Liver (tissue), 9 donors: Measurements from ENCODE around the gene CACHD1. TPM values are rescaled to one million over a fixed set of nuclear protein-coding genes. Genes with fewer than 3 reads are reported as not detected.
"Not testable (repeated sequence)": the region's sequence is repeated elsewhere in the genome, so short reads cannot be mapped to it uniquely, and the experiment has no call there.

Experiments used
- DNase-seq: peaks from one replicate; pipeline ENCODE4 v3.0.0-alpha.2; 2017; ENCODE audit warnings: low spot score
- H3K27ac ChIP-seq, 2 donors: one replicate each; pipeline ENCODE4 v1.7.0; 2013; ENCODE audit warnings: inconsistent platforms in 2 of 2, low read length in 2 of 2, control low read depth in 1 of 2, low read depth in 1 of 2, mild to moderate bottlenecking in 1 of 2
- H3K27me3 ChIP-seq, 4 donors: one replicate each; pipeline versions ENCODE4 v1.6.1 to v1.7.0; 2013; ENCODE audit warnings: low read length in 3 of 4, inconsistent platforms in 1 of 4, mild to moderate bottlenecking in 1 of 4, moderate library complexity in 1 of 4; ENCODE audit not compliant: control insufficient read depth in 4 of 4, insufficient read depth in 4 of 4
- H3K36me3 ChIP-seq, 4 donors: one replicate each; pipeline versions ENCODE4 v1.6.1 to v1.7.0; 2013; ENCODE audit warnings: low read length in 3 of 4, mild to moderate bottlenecking in 3 of 4, low read depth in 1 of 4, moderate library complexity in 1 of 4; ENCODE audit not compliant: control insufficient read depth in 4 of 4, insufficient read depth in 3 of 4
- H3K4me1 ChIP-seq, 4 donors: one replicate each; pipeline versions ENCODE4 v1.6.1 to v1.7.0; 2013; ENCODE audit warnings: low read length in 3 of 4, mild to moderate bottlenecking in 3 of 4, moderate library complexity in 1 of 4; ENCODE audit not compliant: control insufficient read depth in 4 of 4, insufficient read depth in 4 of 4
- H3K4me3 ChIP-seq, 3 donors: one replicate each; pipeline versions ENCODE4 v1.6.1 to v1.7.0; 2013; ENCODE audit warnings: low read length in 3 of 3, control low read depth in 1 of 3, low read depth in 1 of 3, mild to moderate bottlenecking in 1 of 3
- H3K9ac ChIP-seq, 2 donors: one replicate each; pipeline ENCODE4 v1.7.0; 2013; ENCODE audit warnings: low read length in 2 of 2, mild to moderate bottlenecking in 2 of 2, moderate library complexity in 2 of 2, control low read depth in 1 of 2, low read depth in 1 of 2
- H3K9me3 ChIP-seq, 4 donors: one replicate each; pipeline versions ENCODE4 v1.6.1 to v1.7.0; 2013; ENCODE audit warnings: low read length in 3 of 4; ENCODE audit not compliant: control insufficient read depth in 4 of 4
- FOXA1 ChIP-seq: IDR thresholded peaks from 2 replicates; pipeline ENCODE4 v1.6.1; 2016; ENCODE audit warnings: antibody characterized with exemption
- FOXA2 ChIP-seq: IDR thresholded peaks from 2 replicates; pipeline ENCODE4 v1.6.1; 2016; ENCODE audit warnings: antibody characterized with exemption
- HNF4A ChIP-seq, 2 donors: conservative IDR thresholded peaks; 2 replicates each; pipeline ENCODE4 v1.6.1; 2016; ENCODE audit warnings: antibody characterized with exemption in 2 of 2, mild to moderate bottlenecking in 2 of 2
- NR2F2 ChIP-seq: IDR thresholded peaks from 2 replicates; pipeline ENCODE4 v1.6.1; 2016; ENCODE audit warnings: antibody characterized with exemption
- RAD21 ChIP-seq, 2 donors: IDR thresholded peaks; 2 replicates each; pipeline ENCODE4 v1.6.1; 2016; ENCODE audit warnings: antibody characterized with exemption in 2 of 2, mild to moderate bottlenecking in 2 of 2
- RXRA ChIP-seq, 2 donors: IDR thresholded peaks; 2 replicates each; pipeline ENCODE4 v1.6.1; 2017 to 2018; ENCODE audit warnings: antibody characterized with exemption in 2 of 2, mild to moderate bottlenecking in 1 of 2
- WGBS: extraction: QIAGEN DNeasy Blood & Tissue Kit; methylation state at CpG from one replicate; pipeline ENCODE4 v1.1.7; 2013; 5-methylcytosine and 5-hydroxymethylcytosine counted together
- polyA plus RNA-seq, 2 donors: library from polyadenylated mRNA; stranded (reverse) in 1 of 2; unstranded in 1 of 2; fragments of 200-250 nt in 1 of 2; fragments of >200 nt in 1 of 2; fragmentation: Nextera tagmentation in 1 of 2; extraction: Ambion mirVana in 1 of 2; gene quantifications; one replicate each; pipeline versions ENCODE4 v1.2.1 to v1.2.3, GENCODE V29; 2013 to 2015
- total RNA-seq, 2 donors: library from RNA; depleted of rRNA; stranded (reverse); fragments of >200 nt; gene quantifications; one replicate each; pipeline ENCODE4 v1.2.3, GENCODE V29; 2014
- TF ChIP-seq, protein P1 (sequence below): IDR thresholded peaks from 2 replicates; pipeline ENCODE4 v1.6.1; 2016; ENCODE audit warnings: antibody characterized with exemption
- TF ChIP-seq, protein P2 (sequence below): IDR thresholded peaks from 2 replicates; pipeline ENCODE4 v1.6.1; 2016; ENCODE audit warnings: antibody characterized with exemption
- TF ChIP-seq, protein P3 (sequence below): IDR thresholded peaks from 2 replicates; pipeline ENCODE4 v1.6.1; 2016; ENCODE audit warnings: antibody characterized with exemption, mild to moderate bottlenecking
- TF ChIP-seq, protein P4 (sequence below): fragments of 150-350 bp; IDR thresholded peaks from 2 replicates; pipeline ENCODE4 v1.5.1; 2017; ENCODE audit warnings: improper control_type of control experiment, low read depth, low read length; ENCODE audit not compliant: missing input control
- TF ChIP-seq, protein P5 (sequence below): IDR thresholded peaks from 2 replicates; pipeline ENCODE4 v1.6.1; 2016; ENCODE audit warnings: antibody characterized with exemption
- donor health status: healthy.
- donor health status: healthy.
- donor health status: healthy.
- donor health status: healthy.
- donor health status: healthy.

Gene CACHD1
- total and polyA plus RNA-seq, 4 donors, result 0.68 to 4.2 (median 2.3) TPM

DNA sequence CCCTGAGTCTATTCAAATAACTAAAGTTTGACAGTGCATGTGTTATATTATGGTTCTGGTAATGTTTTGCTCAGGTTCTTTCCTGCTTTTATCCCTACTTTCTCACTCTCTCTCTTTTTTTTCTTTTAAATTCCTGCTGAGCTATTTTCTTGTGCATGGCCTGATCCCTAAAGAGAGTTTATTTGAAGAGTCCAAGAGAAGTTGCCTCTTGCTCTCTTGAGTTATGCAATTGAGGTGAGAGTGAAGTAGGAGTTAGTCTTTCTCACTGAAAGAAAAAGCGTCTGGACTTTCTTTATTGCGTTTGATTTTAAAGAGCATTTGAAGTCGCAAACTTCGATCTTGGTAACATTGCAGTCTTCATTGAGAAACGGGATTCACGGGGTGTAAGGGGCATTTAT, 138.7 kb downstream of the CACHD1 start:
- no peaks in the 10 kb centered on the region for H3K36me3 ChIP-seq
- H3K27me3 ChIP-seq, result no peaks in the 10 kb centered on the region
- WGBS, result 97% methylated on average over 6 of the region's 6 CpGs
- TF ChIP-seq, protein P1, sequence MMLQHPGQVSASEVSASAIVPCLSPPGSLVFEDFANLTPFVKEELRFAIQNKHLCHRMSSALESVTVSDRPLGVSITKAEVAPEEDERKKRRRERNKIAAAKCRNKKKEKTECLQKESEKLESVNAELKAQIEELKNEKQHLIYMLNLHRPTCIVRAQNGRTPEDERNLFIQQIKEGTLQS, result no peak
- TF ChIP-seq RAD21 (IDR thresholded peaks at IDR 0.05), result no peak
- TF ChIP-seq, protein P2, sequence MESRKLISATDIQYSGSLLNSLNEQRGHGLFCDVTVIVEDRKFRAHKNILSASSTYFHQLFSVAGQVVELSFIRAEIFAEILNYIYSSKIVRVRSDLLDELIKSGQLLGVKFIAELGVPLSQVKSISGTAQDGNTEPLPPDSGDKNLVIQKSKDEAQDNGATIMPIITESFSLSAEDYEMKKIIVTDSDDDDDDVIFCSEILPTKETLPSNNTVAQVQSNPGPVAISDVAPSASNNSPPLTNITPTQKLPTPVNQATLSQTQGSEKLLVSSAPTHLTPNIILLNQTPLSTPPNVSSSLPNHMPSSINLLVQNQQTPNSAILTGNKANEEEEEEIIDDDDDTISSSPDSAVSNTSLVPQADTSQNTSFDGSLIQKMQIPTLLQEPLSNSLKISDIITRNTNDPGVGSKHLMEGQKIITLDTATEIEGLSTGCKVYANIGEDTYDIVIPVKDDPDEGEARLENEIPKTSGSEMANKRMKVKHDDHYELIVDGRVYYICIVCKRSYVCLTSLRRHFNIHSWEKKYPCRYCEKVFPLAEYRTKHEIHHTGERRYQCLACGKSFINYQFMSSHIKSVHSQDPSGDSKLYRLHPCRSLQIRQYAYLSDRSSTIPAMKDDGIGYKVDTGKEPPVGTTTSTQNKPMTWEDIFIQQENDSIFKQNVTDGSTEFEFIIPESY, result no peak
- TF ChIP-seq RXRA (IDR thresholded peaks at IDR 0.05), result no peak
- TF ChIP-seq, protein P3, sequence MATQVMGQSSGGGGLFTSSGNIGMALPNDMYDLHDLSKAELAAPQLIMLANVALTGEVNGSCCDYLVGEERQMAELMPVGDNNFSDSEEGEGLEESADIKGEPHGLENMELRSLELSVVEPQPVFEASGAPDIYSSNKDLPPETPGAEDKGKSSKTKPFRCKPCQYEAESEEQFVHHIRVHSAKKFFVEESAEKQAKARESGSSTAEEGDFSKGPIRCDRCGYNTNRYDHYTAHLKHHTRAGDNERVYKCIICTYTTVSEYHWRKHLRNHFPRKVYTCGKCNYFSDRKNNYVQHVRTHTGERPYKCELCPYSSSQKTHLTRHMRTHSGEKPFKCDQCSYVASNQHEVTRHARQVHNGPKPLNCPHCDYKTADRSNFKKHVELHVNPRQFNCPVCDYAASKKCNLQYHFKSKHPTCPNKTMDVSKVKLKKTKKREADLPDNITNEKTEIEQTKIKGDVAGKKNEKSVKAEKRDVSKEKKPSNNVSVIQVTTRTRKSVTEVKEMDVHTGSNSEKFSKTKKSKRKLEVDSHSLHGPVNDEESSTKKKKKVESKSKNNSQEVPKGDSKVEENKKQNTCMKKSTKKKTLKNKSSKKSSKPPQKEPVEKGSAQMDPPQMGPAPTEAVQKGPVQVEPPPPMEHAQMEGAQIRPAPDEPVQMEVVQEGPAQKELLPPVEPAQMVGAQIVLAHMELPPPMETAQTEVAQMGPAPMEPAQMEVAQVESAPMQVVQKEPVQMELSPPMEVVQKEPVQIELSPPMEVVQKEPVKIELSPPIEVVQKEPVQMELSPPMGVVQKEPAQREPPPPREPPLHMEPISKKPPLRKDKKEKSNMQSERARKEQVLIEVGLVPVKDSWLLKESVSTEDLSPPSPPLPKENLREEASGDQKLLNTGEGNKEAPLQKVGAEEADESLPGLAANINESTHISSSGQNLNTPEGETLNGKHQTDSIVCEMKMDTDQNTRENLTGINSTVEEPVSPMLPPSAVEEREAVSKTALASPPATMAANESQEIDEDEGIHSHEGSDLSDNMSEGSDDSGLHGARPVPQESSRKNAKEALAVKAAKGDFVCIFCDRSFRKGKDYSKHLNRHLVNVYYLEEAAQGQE, result no peak
- TF ChIP-seq NR2F2, result no peak
- TF ChIP-seq FOXA2, result no peak
- no peak for TF ChIP-seq FOXA1
- TF ChIP-seq, protein P4, sequence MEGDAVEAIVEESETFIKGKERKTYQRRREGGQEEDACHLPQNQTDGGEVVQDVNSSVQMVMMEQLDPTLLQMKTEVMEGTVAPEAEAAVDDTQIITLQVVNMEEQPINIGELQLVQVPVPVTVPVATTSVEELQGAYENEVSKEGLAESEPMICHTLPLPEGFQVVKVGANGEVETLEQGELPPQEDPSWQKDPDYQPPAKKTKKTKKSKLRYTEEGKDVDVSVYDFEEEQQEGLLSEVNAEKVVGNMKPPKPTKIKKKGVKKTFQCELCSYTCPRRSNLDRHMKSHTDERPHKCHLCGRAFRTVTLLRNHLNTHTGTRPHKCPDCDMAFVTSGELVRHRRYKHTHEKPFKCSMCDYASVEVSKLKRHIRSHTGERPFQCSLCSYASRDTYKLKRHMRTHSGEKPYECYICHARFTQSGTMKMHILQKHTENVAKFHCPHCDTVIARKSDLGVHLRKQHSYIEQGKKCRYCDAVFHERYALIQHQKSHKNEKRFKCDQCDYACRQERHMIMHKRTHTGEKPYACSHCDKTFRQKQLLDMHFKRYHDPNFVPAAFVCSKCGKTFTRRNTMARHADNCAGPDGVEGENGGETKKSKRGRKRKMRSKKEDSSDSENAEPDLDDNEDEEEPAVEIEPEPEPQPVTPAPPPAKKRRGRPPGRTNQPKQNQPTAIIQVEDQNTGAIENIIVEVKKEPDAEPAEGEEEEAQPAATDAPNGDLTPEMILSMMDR, result no peak
- no peak for TF ChIP-seq HNF4A (conservative IDR thresholded peaks at IDR 0.05)
- TF ChIP-seq, protein P5, sequence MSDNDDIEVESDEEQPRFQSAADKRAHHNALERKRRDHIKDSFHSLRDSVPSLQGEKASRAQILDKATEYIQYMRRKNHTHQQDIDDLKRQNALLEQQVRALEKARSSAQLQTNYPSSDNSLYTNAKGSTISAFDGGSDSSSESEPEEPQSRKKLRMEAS, result no peak
- DNase-seq, result no peak
- H3K9me3 ChIP-seq, result peaks cover 0 to 1% (median 0%) of the 10 kb centered on the region in 4 donors
- H3K9ac ChIP-seq, result no peak overlapping the region
- H3K27ac ChIP-seq, result no peak overlapping the region
- H3K4me3 ChIP-seq, result no peak overlapping the region
- no peaks in the 10 kb centered on the region for H3K4me1 ChIP-seq

DNA sequence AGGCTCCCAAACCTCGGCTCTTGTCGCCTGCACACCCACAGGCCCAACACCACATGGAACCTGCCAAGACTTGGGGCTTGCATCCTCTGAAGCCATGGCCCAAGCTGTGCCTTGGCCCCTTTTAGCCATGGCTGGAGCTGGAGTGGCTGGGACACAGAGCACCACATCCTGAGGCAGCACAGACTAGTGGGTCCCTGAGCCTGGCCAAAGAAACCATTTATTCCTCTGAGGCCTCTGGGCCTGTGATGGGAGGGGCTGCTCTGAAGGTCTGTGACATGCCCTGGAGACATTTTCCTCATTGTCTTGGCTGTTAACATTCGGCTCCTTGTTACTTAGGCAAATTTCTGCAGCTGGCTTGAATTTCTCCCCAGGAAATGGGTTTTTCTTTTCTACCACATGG, 141.0 kb downstream of the CACHD1 start:
- not testable (repeated sequence) for H3K4me3 ChIP-seq, DNase-seq, H3K4me1 ChIP-seq, H3K27me3 ChIP-seq, H3K36me3 ChIP-seq, H3K9ac ChIP-seq, H3K9me3 ChIP-seq, H3K27ac ChIP-seq
- WGBS, result 96% methylated on average over 3 of the region's 3 CpGs
